ENCODE data around the gene ASCL2. TPM values are rescaled to one million over a fixed set of nuclear protein-coding genes. Genes with fewer than 3 reads are reported as not detected.

The ASCL2 gene
- total and polyA plus RNA-seq, 10 of the 15 experiments (the other 5 are each of a cell fraction or from before 2014, with no cell fraction given), result not detected

DNA sequence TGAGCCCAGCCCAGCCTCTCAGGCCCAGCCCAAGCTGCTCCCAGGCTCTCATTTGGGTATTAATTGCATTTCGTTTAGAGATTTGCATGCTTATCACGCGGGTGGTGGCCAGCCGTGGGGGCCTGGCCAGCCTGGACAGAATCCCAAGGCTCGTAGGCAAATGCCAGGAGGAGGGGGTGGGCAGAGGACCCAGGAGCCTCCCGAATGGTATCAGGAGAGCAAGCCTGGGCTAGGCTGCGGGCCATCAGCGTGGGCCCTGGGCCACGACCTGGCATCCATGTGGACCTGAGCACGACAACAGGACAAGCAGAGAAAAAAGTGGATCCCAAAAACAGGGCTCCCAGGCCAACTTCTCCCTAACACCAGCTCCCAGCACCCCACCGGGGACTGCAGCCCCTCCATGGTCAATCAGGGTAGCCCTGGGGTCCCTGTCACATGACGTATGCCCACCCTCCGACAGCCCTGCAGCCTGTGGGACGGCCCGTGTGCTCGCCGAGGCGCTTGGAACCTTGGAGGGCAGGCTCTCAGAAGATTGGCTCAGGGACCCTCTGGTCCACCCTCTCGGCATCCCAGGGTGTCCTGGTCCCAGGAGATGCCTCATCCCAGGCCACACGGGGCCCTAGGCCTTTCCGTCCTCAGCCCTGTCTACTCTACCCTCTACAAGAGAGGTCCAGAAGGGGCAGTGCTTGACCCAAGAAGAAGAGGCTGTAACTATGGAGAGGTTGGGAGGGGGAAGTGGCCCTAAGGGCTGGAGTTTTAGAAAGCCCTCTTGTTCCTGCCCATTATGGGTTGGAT lies 8.8 kb downstream of the ASCL2 start (continued):
- TF ChIP-seq SKIL (IDR thresholded peaks at IDR 0.05; ENCODE audit: low read depth, poor library complexity, severe bottlenecking), result no peak
- no peak for TF ChIP-seq FOXM1 (IDR thresholded peaks at IDR 0.05; ENCODE audit: low read depth, low read length)

GRCh38 chr11:2260491-2261364 lies 9.7 kb downstream of the ASCL2 start:
- POLR2A ChIA-PET, result no interaction called here
- no TSS peak for BruUV-seq (replicated peaks)
- no peak for ATAC-seq
- no peak for DNase-seq (ENCODE audit: low read depth, low spot score)
- no peak overlapping the region for H3K27ac ChIP-seq (ENCODE audit: control insufficient read depth, insufficient read depth)
- CTCF ChIA-PET, result no interaction called here
- H3K4me3 ChIP-seq, result no peak overlapping the region
- H3K4me1 ChIP-seq (ENCODE audit: control insufficient read depth, insufficient read depth, low read length), result peaks cover 4% of the 10 kb centered on the region
- H3K79me2 ChIP-seq (ENCODE audit: control insufficient read depth, insufficient read depth, low read length), result no peaks in the 10 kb centered on the region
- SMC1A ChIA-PET (ENCODE audit: uncharacterized antibody, unreplicated experiment), result no interaction called here
- no peaks in the 10 kb centered on the region for H3K9me3 ChIP-seq (replicated peaks; ENCODE audit: control insufficient read depth, insufficient read depth, low read length)
- no peaks in the 10 kb centered on the region for H3K27me3 ChIP-seq (replicated peaks in 1 of 2; ENCODE audit: control insufficient read depth in 2 of 2, insufficient read depth in 2 of 2, low read length in 1 of 2)
- in situ Hi-C loops (cut with MboI) (no loop called here), intact Hi-C loops (cut with micrococcal nuclease; ENCODE audit: unreplicated experiment) (no loop called here)
- H4K20me1 ChIP-seq (ENCODE audit: control insufficient read depth, insufficient read depth), result no peaks in the 10 kb centered on the region
- no peaks in the 10 kb centered on the region for H3K36me3 ChIP-seq (ENCODE audit: control insufficient read depth in 2 of 2, insufficient read depth in 2 of 2, low read length in 1 of 2)
- 19% methylated on average over 26 of the region's 26 CpGs for WGBS (ENCODE audit: insufficient coverage, insufficient replicate concordance, low lambda C conversion rate, missing lambda C conversion rate)
- RAD21 ChIA-PET (ENCODE audit: unreplicated experiment), result no interaction called here
- no peak overlapping the region for H3K9ac ChIP-seq (ENCODE audit: control insufficient read depth, insufficient read depth, low read length)
- FAIRE-seq, result no peak
- no peak overlapping the region for H2AFZ ChIP-seq (ENCODE audit: control insufficient read depth, low read depth, low read length)
- H3K4me2 ChIP-seq (ENCODE audit: control insufficient read depth, insufficient read depth), result no peak overlapping the region
- TF ChIP-seq BRCA1 (IDR thresholded peaks at IDR 0.05; ENCODE audit: low read depth, low read length) (no peak), ZNF384 (IDR thresholded peaks at IDR 0.05; ENCODE audit: borderline replicate concordance, low read depth, low read length) (no peak), CEBPB (IDR thresholded peaks at IDR 0.05; ENCODE audit: borderline replicate concordance in 1 of 2, low read depth in 2 of 2, low read length in 2 of 2) (no peak), HDAC6 (IDR thresholded peaks at IDR 0.05; ENCODE audit: unreplicated experiment) (no peak), RAD51 (IDR thresholded peaks at IDR 0.05) (no peak), LARP7 (IDR thresholded peaks at IDR 0.05) (no peak), TARDBP (IDR thresholded peaks at IDR 0.05; ENCODE audit: borderline replicate concordance) (no peak), SMARCA5 (IDR thresholded peaks at IDR 0.05) (no peak), SIX5 (IDR thresholded peaks at IDR 0.05; ENCODE audit: low read depth, low read length, severe bottlenecking) (no peak), ZNF207 (IDR thresholded peaks at IDR 0.05; ENCODE audit: borderline replicate concordance) (no peak), TCF12 (IDR thresholded peaks at IDR 0.05; ENCODE audit: low read depth, low read length) (no peak), NKRF (conservative IDR thresholded peaks at IDR 0.05) (no peak), SREBF2 (IDR thresholded peaks at IDR 0.05; ENCODE audit: low read length) (no peak), ASH2L (IDR thresholded peaks at IDR 0.05; ENCODE audit: borderline replicate concordance, low read depth) (no peak), ATF3 (IDR thresholded peaks at IDR 0.05; ENCODE audit: borderline replicate concordance, extremely low read depth, low read depth, low read length) (no peak), NFYA (IDR thresholded peaks at IDR 0.05; ENCODE audit: borderline replicate concordance, low read depth, low read length) (no peak)
